ENCODE results near the gene ROR1. TPM values are rescaled to one million over a fixed set of nuclear protein-coding genes. Genes with fewer than 3 reads are reported as not detected.

Gene ROR1
- total RNA-seq, 1 experiment from 2014 or later = 19.0 TPM

DNA sequence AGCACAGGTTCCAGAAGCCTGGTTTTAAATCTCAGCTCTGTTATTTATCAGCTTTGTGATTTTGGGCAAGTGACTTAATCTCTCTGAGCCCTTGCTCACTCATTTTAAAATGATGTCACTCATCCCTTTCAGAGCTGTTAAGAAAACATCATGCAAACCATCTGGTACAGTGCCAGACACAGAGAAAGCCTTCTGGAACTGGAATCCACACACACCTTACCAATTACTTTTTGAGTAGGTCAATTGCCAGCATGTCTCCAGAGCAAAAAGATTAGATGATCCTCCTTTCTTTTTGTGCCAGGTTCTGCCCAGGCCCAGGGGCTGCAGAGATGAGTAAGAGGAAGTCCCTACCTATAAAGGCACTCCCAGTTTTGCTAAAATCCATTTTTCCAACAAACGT is 61.3 kb downstream of the ROR1 start:
- no peaks in the 10 kb centered on the region for H3K27me3 ChIP-seq (ENCODE audit: insufficient read depth, low read depth)
- ChIA-PET POLR2A (ENCODE audit: unreplicated experiment) (interaction anchor here (0.5 kb wide), 1 partner anchor 188 kb away, joined by 6 read pairs; no protein-coding TSS in a partner anchor), CTCF (interaction anchor here (0.5 kb wide), 1 partner anchor 143 kb away, joined by 5 read pairs; no protein-coding TSS in a partner anchor)
- H3K4me2 ChIP-seq = no peak overlapping the region
- H3K36me3 ChIP-seq (ENCODE audit: low read depth) = no peaks in the 10 kb centered on the region
- peaks cover 80% of the 10 kb centered on the region for H3K79me2 ChIP-seq (ENCODE audit: low read depth)
- H3K27ac ChIP-seq = no peak overlapping the region; the same call in 1 of the 2 replicates
- intact Hi-C loops (cut with micrococcal nuclease; ENCODE audit: unreplicated experiment) = no loop called here
- H2AFZ ChIP-seq = no peak overlapping the region
- H3K4me3 ChIP-seq = no peak overlapping the region
- BruUV-seq (replicated peaks) = no TSS peak
- no peak for DNase-seq
- peaks cover 14% of the 10 kb centered on the region for H3F3A ChIP-seq (ENCODE audit: insufficient read depth, low read depth)
- peaks cover 40% of the 10 kb centered on the region for H3K4me1 ChIP-seq (replicated peaks; ENCODE audit: insufficient read depth)
- H3K9me3 ChIP-seq (ENCODE audit: insufficient read depth, low read depth) = no peaks in the 10 kb centered on the region; the same call in 1 of the 2 replicates
- H4K20me1 ChIP-seq (ENCODE audit: insufficient read depth) = no peaks in the 10 kb centered on the region; the same call in 1 of the 2 replicates
- no peaks in the 10 kb centered on the region for H3K9me2 ChIP-seq (ENCODE audit: insufficient read depth)
- TF ChIP-seq, protein P1, sequence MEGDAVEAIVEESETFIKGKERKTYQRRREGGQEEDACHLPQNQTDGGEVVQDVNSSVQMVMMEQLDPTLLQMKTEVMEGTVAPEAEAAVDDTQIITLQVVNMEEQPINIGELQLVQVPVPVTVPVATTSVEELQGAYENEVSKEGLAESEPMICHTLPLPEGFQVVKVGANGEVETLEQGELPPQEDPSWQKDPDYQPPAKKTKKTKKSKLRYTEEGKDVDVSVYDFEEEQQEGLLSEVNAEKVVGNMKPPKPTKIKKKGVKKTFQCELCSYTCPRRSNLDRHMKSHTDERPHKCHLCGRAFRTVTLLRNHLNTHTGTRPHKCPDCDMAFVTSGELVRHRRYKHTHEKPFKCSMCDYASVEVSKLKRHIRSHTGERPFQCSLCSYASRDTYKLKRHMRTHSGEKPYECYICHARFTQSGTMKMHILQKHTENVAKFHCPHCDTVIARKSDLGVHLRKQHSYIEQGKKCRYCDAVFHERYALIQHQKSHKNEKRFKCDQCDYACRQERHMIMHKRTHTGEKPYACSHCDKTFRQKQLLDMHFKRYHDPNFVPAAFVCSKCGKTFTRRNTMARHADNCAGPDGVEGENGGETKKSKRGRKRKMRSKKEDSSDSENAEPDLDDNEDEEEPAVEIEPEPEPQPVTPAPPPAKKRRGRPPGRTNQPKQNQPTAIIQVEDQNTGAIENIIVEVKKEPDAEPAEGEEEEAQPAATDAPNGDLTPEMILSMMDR (conservative IDR thresholded peaks at IDR 0.05) = no peak
- no peak for TF ChIP-seq EZH2 (IDR thresholded peaks at IDR 0.05; ENCODE audit: low read depth)

DNA sequence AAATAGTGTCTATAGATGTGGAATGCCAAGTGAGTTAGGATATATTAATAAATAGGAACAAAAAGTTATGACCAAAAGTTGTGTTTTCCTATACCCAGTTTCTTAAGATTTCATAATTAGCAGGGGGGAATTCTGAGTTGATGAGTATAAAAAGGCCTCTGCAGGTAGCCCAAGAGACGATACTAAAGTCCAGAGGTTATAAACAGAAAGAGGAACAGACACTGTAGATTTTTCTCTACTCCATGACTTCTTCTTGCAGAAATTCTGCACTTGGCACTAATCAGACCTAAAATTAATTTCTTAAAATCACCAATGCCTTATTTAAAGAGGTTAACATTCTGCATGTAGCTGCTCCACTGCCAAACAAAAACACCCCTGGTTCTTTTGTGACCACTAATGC is 62.6 kb downstream of the ROR1 start:
- intact Hi-C loops (cut with micrococcal nuclease; ENCODE audit: unreplicated experiment) = no loop called here
- Histone ChIP-seq H4K20me1 (ENCODE audit: insufficient read depth) (no peaks in the 10 kb centered on the region; the same call in 1 of the 2 replicates), H3K9me2 (ENCODE audit: insufficient read depth) (no peaks in the 10 kb centered on the region), H2AFZ (no peak overlapping the region), H3K4me2 (no peak overlapping the region), H3K79me2 (ENCODE audit: low read depth) (peaks cover 90% of the 10 kb centered on the region), H3K4me1 (replicated peaks; ENCODE audit: insufficient read depth) (peaks cover 38% of the 10 kb centered on the region), H3K4me3 (no peak overlapping the region), H3F3A (ENCODE audit: insufficient read depth, low read depth) (peaks cover 14% of the 10 kb centered on the region), H3K9me3 (ENCODE audit: insufficient read depth, low read depth) (no peaks in the 10 kb centered on the region; the same call in 1 of the 2 replicates), H3K27me3 (ENCODE audit: insufficient read depth, low read depth) (no peaks in the 10 kb centered on the region), H3K36me3 (ENCODE audit: low read depth) (no peaks in the 10 kb centered on the region), H3K27ac (no peak overlapping the region)
- CTCF ChIA-PET = no interaction called here
- POLR2A ChIA-PET (ENCODE audit: unreplicated experiment) = no interaction called here
- no TSS peak for BruUV-seq (replicated peaks)
- TF ChIP-seq, protein P1 (conservative IDR thresholded peaks at IDR 0.05) = no peak
- no peak for TF ChIP-seq EZH2 (IDR thresholded peaks at IDR 0.05; ENCODE audit: low read depth)
- no peak for DNase-seq

DNA sequence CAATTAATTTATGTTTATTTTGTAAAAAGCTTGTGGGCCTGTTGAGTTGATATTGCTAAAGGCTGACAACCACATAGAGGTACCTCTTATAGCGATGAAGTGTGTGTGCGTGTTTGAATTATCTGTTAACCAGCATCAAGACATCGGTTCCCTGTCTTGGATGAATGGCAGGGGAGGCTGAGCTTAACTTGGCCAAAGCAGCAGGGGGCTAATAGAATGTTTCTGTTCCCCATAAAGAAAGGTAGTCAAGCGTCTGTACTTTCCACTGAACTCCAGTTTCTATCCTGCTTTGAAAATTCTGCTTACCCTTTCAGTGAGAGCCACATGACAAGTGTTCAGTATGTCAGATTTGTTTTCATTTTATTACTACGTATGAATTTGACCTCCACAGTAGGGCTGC is 63.0 kb downstream of the ROR1 start:
- Histone ChIP-seq H3K27me3 (ENCODE audit: insufficient read depth, low read depth) (no peaks in the 10 kb centered on the region), H3K4me1 (replicated peaks; ENCODE audit: insufficient read depth) (peaks cover 34% of the 10 kb centered on the region), H3K27ac (no peak overlapping the region), H3K36me3 (ENCODE audit: low read depth) (no peaks in the 10 kb centered on the region), H3K4me2 (no peak overlapping the region), H3F3A (ENCODE audit: insufficient read depth, low read depth) (peaks cover 14% of the 10 kb centered on the region), H2AFZ (no peak overlapping the region), H3K79me2 (ENCODE audit: low read depth) (peaks cover 90% of the 10 kb centered on the region), H3K9me3 (ENCODE audit: insufficient read depth, low read depth) (no peaks in the 10 kb centered on the region; the same call in 1 of the 2 replicates), H3K4me3 (no peak overlapping the region), H4K20me1 (ENCODE audit: insufficient read depth) (no peaks in the 10 kb centered on the region; the same call in 1 of the 2 replicates), H3K9me2 (ENCODE audit: insufficient read depth) (no peaks in the 10 kb centered on the region)
- TF ChIP-seq EZH2 (IDR thresholded peaks at IDR 0.05; ENCODE audit: low read depth) = no peak
- TF ChIP-seq, protein P1 (conservative IDR thresholded peaks at IDR 0.05) = no peak
- CTCF ChIA-PET = no interaction called here
- no peak for DNase-seq
- BruUV-seq (replicated peaks) = no TSS peak
- intact Hi-C loops (cut with micrococcal nuclease; ENCODE audit: unreplicated experiment) = no loop called here
- POLR2A ChIA-PET (ENCODE audit: unreplicated experiment) = no interaction called here
